ENCODE measurements around the gene BMPR1A.
"Not testable (repeated sequence)": the region's sequence is repeated elsewhere in the genome, so short reads cannot be mapped to it uniquely, and the experiment has no call there.

The BMPR1A gene

DNA sequence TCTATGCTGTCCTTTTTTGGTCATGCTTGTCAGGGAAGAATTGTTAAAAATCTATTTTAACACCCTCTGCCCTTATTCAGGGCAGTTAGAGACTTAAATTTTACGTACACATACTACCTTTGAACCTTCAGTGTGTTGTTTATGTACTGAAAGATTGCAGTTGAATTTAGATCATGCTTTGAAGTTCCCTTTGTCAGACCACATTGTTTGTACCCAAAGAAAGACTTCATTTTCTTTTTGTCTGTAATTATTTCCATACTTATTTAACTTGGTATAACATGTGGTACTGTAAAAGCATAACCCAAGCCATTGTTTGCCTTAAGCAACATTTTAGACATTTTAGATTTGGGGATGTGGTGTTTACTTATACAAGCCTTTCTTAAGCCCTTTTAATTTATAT lies 104.9 kb downstream of the BMPR1A start:
- no peak overlapping the region for H3K4me3 ChIP-seq (ENCODE audit: low read depth, low read length)
- in situ Hi-C loops (cut with HindIII; ENCODE audit: low sequenced_read_pairs) = no loop called here
- no peak for TF ChIP-seq CTCF (IDR thresholded peaks at IDR 0.05; ENCODE audit: low read depth, low read length, missing control alignments)
- no peak for DNase-seq (ENCODE audit: low read depth)

GRCh38 chr10:86862373-86862772 lies 106.0 kb downstream of the BMPR1A start:
- no peak for TF ChIP-seq CTCF (IDR thresholded peaks at IDR 0.05; ENCODE audit: low read depth, low read length, missing control alignments)
- H3K4me3 ChIP-seq (ENCODE audit: low read depth, low read length) = no peak overlapping the region
- in situ Hi-C loops (cut with HindIII; ENCODE audit: low sequenced_read_pairs) = no loop called here
- DNase-seq (ENCODE audit: low read depth) = no peak

DNA sequence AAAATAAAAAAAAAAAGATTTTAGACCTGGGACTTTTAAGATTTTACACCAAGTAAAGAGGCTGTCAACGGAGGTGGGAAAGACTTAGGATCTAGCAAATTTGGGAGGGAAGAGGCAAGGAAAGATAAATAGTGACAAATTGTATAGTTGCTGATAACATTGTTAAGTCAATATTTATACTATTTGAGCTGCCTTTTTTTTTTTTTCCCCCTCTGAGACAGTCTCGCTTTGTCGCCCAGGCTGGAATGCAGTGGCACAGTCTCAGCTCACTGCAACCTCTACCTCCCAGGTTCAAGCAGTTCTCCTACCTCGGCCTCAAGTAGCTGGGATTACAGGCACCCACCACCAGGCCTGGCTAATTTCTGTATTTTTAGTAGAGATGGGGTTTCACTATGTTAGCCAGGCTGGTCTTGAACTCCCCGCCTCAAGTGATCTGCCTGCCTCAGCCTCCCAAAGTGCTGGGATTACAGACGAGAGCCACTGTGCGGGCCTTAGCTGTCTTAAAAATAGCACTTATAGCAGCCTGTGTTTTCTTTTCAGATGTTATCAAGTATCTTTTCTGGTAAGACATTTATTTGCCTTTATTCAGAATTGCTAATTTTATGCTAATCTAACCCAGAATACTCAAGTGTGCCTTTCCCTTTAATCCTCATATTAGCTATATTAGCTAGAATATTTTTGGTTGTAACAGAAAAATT lies 106.5 kb downstream of the BMPR1A start:
- in situ Hi-C loops (cut with HindIII; ENCODE audit: low sequenced_read_pairs) = no loop called here
- no peak for TF ChIP-seq CTCF (IDR thresholded peaks at IDR 0.05; ENCODE audit: low read depth, low read length, missing control alignments)
- no peak for DNase-seq (ENCODE audit: low read depth)
- no peak overlapping the region for H3K4me3 ChIP-seq (ENCODE audit: low read depth, low read length)

DNA sequence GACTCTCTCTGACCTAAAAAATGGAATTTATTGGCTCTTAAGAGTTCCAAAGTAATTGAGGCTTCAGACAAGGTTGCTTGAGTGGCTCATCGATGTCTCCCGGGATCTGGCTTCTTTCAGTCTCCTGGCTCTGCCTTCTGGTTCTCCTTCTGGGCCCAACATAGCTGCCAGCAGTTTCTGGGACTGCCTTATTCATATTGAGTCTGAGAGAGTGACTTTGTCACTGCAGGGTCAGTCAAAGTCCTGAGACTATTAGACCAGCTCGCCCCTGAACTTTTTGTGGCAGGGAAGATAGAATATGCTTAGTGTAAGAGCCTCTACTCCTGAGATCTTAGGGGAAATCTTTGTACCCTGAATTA lies 107.0 kb downstream of the BMPR1A start:
- in situ Hi-C loops (cut with HindIII; ENCODE audit: low sequenced_read_pairs) = no loop called here
- DNase-seq (ENCODE audit: low read depth) = no peak
- no peak overlapping the region for H3K4me3 ChIP-seq (ENCODE audit: low read depth, low read length)
- no peak for TF ChIP-seq CTCF (IDR thresholded peaks at IDR 0.05; ENCODE audit: low read depth, low read length, missing control alignments)

DNA sequence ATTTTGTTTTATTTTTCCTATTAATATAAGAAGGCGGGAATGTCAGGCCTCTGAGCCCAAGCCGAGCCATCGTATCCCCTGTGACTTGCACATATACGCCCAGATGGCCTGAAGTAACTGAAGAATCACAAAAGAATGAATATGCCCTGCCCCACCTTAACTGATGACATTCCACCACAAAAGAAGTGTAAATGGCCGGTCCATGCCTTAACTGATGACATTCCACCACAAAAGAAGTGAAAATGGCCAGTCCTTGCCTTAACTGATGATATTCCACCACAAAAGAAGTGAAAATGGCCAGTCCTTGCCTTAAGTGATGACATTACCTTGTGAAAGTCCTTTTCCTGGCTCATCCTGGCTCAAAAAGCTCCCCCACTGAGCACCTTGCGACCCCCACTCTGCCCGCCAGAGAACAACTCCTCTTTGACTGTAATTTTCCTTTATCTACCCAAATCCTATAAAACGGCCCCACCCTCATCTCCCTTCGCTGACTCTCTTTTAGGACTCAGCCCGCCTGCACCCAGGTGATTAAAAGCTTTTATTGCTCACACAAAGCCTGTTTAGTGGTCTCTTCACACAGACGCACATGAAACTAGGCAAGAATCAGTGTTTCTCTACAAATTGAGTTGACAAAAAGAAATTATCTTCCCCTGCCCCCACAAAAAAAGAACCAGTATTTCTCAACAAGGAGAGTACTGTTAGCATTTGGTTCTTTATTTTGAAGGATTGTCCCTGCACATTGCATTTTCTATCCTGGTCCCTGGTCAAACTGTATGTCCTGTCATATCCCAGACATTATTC lies 108.8 kb downstream of the BMPR1A start:
- in situ Hi-C loops (cut with HindIII; ENCODE audit: low sequenced_read_pairs); H3K4me3 ChIP-seq (ENCODE audit: low read depth, low read length); DNase-seq (ENCODE audit: low read depth): not testable (repeated sequence)

GRCh38 chr10:86867149-86867548 lies 110.7 kb downstream of the BMPR1A start:
- DNase-seq (ENCODE audit: low read depth) = no peak
- TF ChIP-seq CTCF (IDR thresholded peaks at IDR 0.05; ENCODE audit: low read depth, low read length, missing control alignments) = no peak
- in situ Hi-C loops (cut with HindIII; ENCODE audit: low sequenced_read_pairs) = no loop called here
- H3K4me3 ChIP-seq (ENCODE audit: low read depth, low read length) = no peak overlapping the region

GRCh38 chr10:86868353-86868752 lies 111.9 kb downstream of the BMPR1A start:
- peak; percentile 44 for DNase-seq (ENCODE audit: low read depth)
- in situ Hi-C loops (cut with HindIII; ENCODE audit: low sequenced_read_pairs) = no loop called here
- no peak for TF ChIP-seq CTCF (IDR thresholded peaks at IDR 0.05; ENCODE audit: low read depth, low read length, missing control alignments)
- no peak overlapping the region for H3K4me3 ChIP-seq (ENCODE audit: low read depth, low read length)
